Measurements from ENCODE around the gene BOD1L2. TPM values are rescaled to one million over a fixed set of nuclear protein-coding genes. Genes with fewer than 3 reads are reported as not detected.

Gene BOD1L2
- total and polyA plus RNA-seq, 2 of the 13 experiments (the other 11 are each of a cell fraction or from before 2014, with no cell fraction given): not detected

GRCh38 chr18:57150081-57150480, 3.2 kb downstream of the BOD1L2 start:
- H3K36me3 ChIP-seq (replicated peaks in 1 of 2; ENCODE audit: control insufficient read depth in 1 of 2, insufficient read depth in 2 of 2, low read length in 2 of 2): no peaks in the 10 kb centered on the region
- no peaks in the 10 kb centered on the region for H3K79me2 ChIP-seq (ENCODE audit: insufficient read depth, low read length)
- no peaks in the 10 kb centered on the region for H3K9me3 ChIP-seq (ENCODE audit: low read length)
- BruUV-seq (replicated peaks): no TSS peak
- H3K4me3 ChIP-seq (replicated peaks in 1 of 3; ENCODE audit: insufficient read depth in 1 of 3, low read depth in 2 of 3, low read length in 3 of 3): no peak overlapping the region
- ATAC-seq (no peak), FAIRE-seq (no peak), DNase-seq (ENCODE audit: low spot score) (no peak)
- 59% methylated on average over 7 of the region's 7 CpGs for WGBS (ENCODE audit: low lambda C conversion rate)
- H3K9ac ChIP-seq (ENCODE audit: insufficient read depth, low read depth, low read length): no peak overlapping the region
- H4K20me1 ChIP-seq (ENCODE audit: insufficient read depth, low read length): no peaks in the 10 kb centered on the region
- in situ Hi-C loops (cut with HindIII; ENCODE audit: extremely low pct_ligation_motif_present, low pct_unique_long_range_greater_than_20kb) (no loop called here), intact Hi-C loops (cut with micrococcal nuclease; ENCODE audit: unreplicated experiment) (no loop called here)
- POLR2A ChIA-PET: no interaction called here
- no peak overlapping the region for H2AFZ ChIP-seq (ENCODE audit: low read length)
- no peaks in the 10 kb centered on the region; a peak in 1 of 5 replicates for H3K27me3 ChIP-seq (ENCODE audit: control insufficient read depth in 1 of 2, insufficient read depth in 2 of 2, low read length in 2 of 2)
- TF ChIP-seq ZNF709 (CRISPR knock-in tag; IDR thresholded peaks at IDR 0.05): no peak
- no peak for TF ChIP-seq NR2F1 (CRISPR knock-in tag; IDR thresholded peaks at IDR 0.05)
- TF ChIP-seq TARDBP (CRISPR knock-in tag; IDR thresholded peaks at IDR 0.05): no peak
- TF ChIP-seq, protein P1, sequence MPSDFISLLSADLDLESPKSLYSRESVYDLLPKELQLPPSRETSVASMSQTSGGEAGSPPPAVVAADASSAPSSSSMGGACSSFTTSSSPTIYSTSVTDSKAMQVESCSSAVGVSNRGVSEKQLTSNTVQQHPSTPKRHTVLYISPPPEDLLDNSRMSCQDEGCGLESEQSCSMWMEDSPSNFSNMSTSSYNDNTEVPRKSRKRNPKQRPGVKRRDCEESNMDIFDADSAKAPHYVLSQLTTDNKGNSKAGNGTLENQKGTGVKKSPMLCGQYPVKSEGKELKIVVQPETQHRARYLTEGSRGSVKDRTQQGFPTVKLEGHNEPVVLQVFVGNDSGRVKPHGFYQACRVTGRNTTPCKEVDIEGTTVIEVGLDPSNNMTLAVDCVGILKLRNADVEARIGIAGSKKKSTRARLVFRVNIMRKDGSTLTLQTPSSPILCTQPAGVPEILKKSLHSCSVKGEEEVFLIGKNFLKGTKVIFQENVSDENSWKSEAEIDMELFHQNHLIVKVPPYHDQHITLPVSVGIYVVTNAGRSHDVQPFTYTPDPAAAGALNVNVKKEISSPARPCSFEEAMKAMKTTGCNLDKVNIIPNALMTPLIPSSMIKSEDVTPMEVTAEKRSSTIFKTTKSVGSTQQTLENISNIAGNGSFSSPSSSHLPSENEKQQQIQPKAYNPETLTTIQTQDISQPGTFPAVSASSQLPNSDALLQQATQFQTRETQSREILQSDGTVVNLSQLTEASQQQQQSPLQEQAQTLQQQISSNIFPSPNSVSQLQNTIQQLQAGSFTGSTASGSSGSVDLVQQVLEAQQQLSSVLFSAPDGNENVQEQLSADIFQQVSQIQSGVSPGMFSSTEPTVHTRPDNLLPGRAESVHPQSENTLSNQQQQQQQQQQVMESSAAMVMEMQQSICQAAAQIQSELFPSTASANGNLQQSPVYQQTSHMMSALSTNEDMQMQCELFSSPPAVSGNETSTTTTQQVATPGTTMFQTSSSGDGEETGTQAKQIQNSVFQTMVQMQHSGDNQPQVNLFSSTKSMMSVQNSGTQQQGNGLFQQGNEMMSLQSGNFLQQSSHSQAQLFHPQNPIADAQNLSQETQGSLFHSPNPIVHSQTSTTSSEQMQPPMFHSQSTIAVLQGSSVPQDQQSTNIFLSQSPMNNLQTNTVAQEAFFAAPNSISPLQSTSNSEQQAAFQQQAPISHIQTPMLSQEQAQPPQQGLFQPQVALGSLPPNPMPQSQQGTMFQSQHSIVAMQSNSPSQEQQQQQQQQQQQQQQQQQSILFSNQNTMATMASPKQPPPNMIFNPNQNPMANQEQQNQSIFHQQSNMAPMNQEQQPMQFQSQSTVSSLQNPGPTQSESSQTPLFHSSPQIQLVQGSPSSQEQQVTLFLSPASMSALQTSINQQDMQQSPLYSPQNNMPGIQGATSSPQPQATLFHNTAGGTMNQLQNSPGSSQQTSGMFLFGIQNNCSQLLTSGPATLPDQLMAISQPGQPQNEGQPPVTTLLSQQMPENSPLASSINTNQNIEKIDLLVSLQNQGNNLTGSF (CRISPR knock-in tag; IDR thresholded peaks at IDR 0.05): no peak
- no peak for TF ChIP-seq GATAD1 (CRISPR knock-in tag; IDR thresholded peaks at IDR 0.05)
- TF ChIP-seq YEATS2 (CRISPR knock-in tag; IDR thresholded peaks at IDR 0.05; ENCODE audit: borderline replicate concordance): no peak
- H3K4me2 ChIP-seq (ENCODE audit: low read depth, low read length): no peak overlapping the region
- peaks cover 11% of the 10 kb centered on the region for H3K4me1 ChIP-seq (ENCODE audit: insufficient read depth, low read length)
- CTCF ChIA-PET (ENCODE audit: low intra/inter-chr PET ratio, low total read pairs): no interaction called here
- no peak overlapping the region for H3K27ac ChIP-seq (ENCODE audit: extremely low read length, insufficient read depth, low read length)
